Measurements from ENCODE around the gene ERC1.

The ERC1 gene

GRCh38 chr12:1117371-1117770 is 126.3 kb downstream of the ERC1 start:
- H3K4me1 ChIP-seq (ENCODE audit: control insufficient read depth, insufficient read depth, low read length), result no peaks in the 10 kb centered on the region
- CTCF ChIA-PET, result interaction anchor here (0.5 to 5.6 kb wide), 77 partner anchors 9 to 674 kb away, joined by 3 to 196 read pairs (median 5); no protein-coding TSS in a partner anchor
- no peak for TF ChIP-seq KLF10 (tag by site-specific recombination; IDR thresholded peaks at IDR 0.05)
- no peak for TF ChIP-seq ZNF366 (tag by site-specific recombination; conservative IDR thresholded peaks at IDR 0.05)
- no peak for TF ChIP-seq ZNF16 (tag by site-specific recombination; IDR thresholded peaks at IDR 0.05; ENCODE audit: low read depth)
- TF ChIP-seq ZNF146 (tag by site-specific recombination; IDR thresholded peaks at IDR 0.05), result no peak
- TF ChIP-seq ZNF266 (tag by site-specific recombination; IDR thresholded peaks at IDR 0.05; ENCODE audit: low read depth), result no peak
- no peak for TF ChIP-seq ZNF704 (tag by site-specific recombination; IDR thresholded peaks at IDR 0.05)
- TF ChIP-seq PRDM4 (tag by site-specific recombination; IDR thresholded peaks at IDR 0.05), result no peak
- TF ChIP-seq GLIS1 (tag by site-specific recombination; IDR thresholded peaks at IDR 0.05), result no peak
- TF ChIP-seq PATZ1 (tag by site-specific recombination; IDR thresholded peaks at IDR 0.05), result no peak
- no peak for TF ChIP-seq ZNF610 (tag by site-specific recombination; IDR thresholded peaks at IDR 0.05; ENCODE audit: borderline replicate concordance)
- TF ChIP-seq ZBTB1 (tag by site-specific recombination; IDR thresholded peaks at IDR 0.05), result no peak
- no peak for TF ChIP-seq ZNF18 (tag by site-specific recombination; IDR thresholded peaks at IDR 0.05)
- H3K4me3 ChIP-seq (ENCODE audit: low read depth, low read length), result no peak overlapping the region
- peaks cover 0 to under 1% of the 10 kb centered on the region in 2 experiments; a peak in 2 of 3 replicates for H3K36me3 ChIP-seq (ENCODE audit: control insufficient read depth in 2 of 2, insufficient read depth in 1 of 2, low read length in 2 of 2)
- H3K27ac ChIP-seq (ENCODE audit: extremely low read depth, low read depth, low read length), result no peak overlapping the region
- H3K9me3 ChIP-seq (ENCODE audit: control insufficient read depth, insufficient read depth, low read depth, low read length), result no peaks in the 10 kb centered on the region
- POLR2A ChIA-PET, result interaction anchor here (1.0 to 1.4 kb wide), 4 partner anchors 202 to 476 kb away, joined by 4 to 9 read pairs (median 5); no protein-coding TSS in a partner anchor

GRCh38 chr12:1117970-1118563 is 127.0 kb downstream of the ERC1 start:
- H3K4me3 ChIP-seq (ENCODE audit: low read depth, low read length), result no peak overlapping the region
- H3K4me1 ChIP-seq (ENCODE audit: control insufficient read depth, insufficient read depth, low read length), result no peaks in the 10 kb centered on the region
- no peaks in the 10 kb centered on the region for H3K9me3 ChIP-seq (ENCODE audit: control insufficient read depth, insufficient read depth, low read depth, low read length)
- ChIA-PET CTCF (interaction anchor here (0.5 to 5.6 kb wide), 97 partner anchors 9 to 1165 kb away, joined by 3 to 196 read pairs (median 4); no protein-coding TSS in a partner anchor), POLR2A (interaction anchor here (1.0 to 1.4 kb wide), 4 partner anchors 201 to 475 kb away, joined by 4 to 9 read pairs (median 5); no protein-coding TSS in a partner anchor)
- H3K27ac ChIP-seq (ENCODE audit: extremely low read depth, low read depth, low read length), result no peak overlapping the region
- H3K36me3 ChIP-seq (ENCODE audit: control insufficient read depth in 2 of 2, insufficient read depth in 1 of 2, low read length in 2 of 2), result no peaks in the 10 kb centered on the region; a peak in 1 of 3 replicates
- TF ChIP-seq KLF10 (tag by site-specific recombination; IDR thresholded peaks at IDR 0.05) (0 out of 2 replicates have a peak, but pooled peaks have one; percentile 22), CTCF (tag by site-specific recombination; IDR thresholded peaks at IDR 0.05) (peak; percentile 75), ZNF501 (tag by site-specific recombination; IDR thresholded peaks at IDR 0.05) (no peak; the same call in 1 of the 2 replicates), PRDM10 (tag by site-specific recombination; IDR thresholded peaks at IDR 0.05) (no peak), ZNF211 (tag by site-specific recombination; IDR thresholded peaks at IDR 0.05; ENCODE audit: low read depth) (no peak), ZSCAN4 (tag by site-specific recombination; IDR thresholded peaks at IDR 0.05) (0 out of 2 replicates have a peak, but pooled peaks have one; percentile 23), ZNF548 (tag by site-specific recombination; IDR thresholded peaks at IDR 0.05) (no peak), SP7 (tag by site-specific recombination; IDR thresholded peaks at IDR 0.05) (0 out of 2 replicates have a peak, but pooled peaks have one; percentile 46)
